T-helper 17 cell (primary cell): ENCODE measurements around the gene CACNA1C. TPM values are rescaled to one million over a fixed set of nuclear protein-coding genes. Genes with fewer than 3 reads are reported as not detected.

Experiments
- ATAC-seq: fragments of 150-1000 bp; cut with Tn5 transposase; 2 replicates; pipeline ENCODE4 v1.10.0; 2021; ENCODE audit warnings: mild to moderate bottlenecking, moderate library complexity
- DNase-seq, 3 donors: peaks; one replicate each; pipeline versions ENCODE4 v3.0.0 to v3.0.0-alpha.2; 2020 to 2021
- H3K9me3 ChIP-seq: one replicate; pipeline ENCODE4 v1.7.0; 2013; ENCODE audit warnings: low read length, mild to moderate bottlenecking; ENCODE audit not compliant: control insufficient read depth, poor library complexity, severe bottlenecking
- H3K27ac Mint-ChIP-seq: one replicate; pipeline ENCODE4 v1.8.0; 2022; ENCODE audit warnings: mild to moderate bottlenecking, moderate library complexity, mixed read lengths
- H3K27me3 Mint-ChIP-seq: one replicate; pipeline ENCODE4 v1.8.0; 2022; ENCODE audit warnings: mixed read lengths
- H3K36me3 Mint-ChIP-seq: one replicate; pipeline ENCODE4 v1.8.0; 2022; ENCODE audit warnings: low read depth, mixed read lengths
- H3K4me1 Mint-ChIP-seq: one replicate; pipeline ENCODE4 v1.8.0; 2022; ENCODE audit warnings: mild to moderate bottlenecking, mixed read lengths
- H3K4me3 Mint-ChIP-seq: one replicate; pipeline ENCODE4 v1.8.0; 2022; ENCODE audit warnings: mild to moderate bottlenecking, moderate library complexity, mixed read lengths
- total RNA-seq, 4 donors: library from RNA in 2 of 4; stranded (reverse) in 2 of 4; gene quantifications; one replicate each; pipeline ENCODE4 v1.2.3 and lab custom pipeline; 2022 to 2026

CACNA1C gene
- total RNA-seq, 2 donors from 2014 or later = 0.02 to 0.18 TPM

DNA sequence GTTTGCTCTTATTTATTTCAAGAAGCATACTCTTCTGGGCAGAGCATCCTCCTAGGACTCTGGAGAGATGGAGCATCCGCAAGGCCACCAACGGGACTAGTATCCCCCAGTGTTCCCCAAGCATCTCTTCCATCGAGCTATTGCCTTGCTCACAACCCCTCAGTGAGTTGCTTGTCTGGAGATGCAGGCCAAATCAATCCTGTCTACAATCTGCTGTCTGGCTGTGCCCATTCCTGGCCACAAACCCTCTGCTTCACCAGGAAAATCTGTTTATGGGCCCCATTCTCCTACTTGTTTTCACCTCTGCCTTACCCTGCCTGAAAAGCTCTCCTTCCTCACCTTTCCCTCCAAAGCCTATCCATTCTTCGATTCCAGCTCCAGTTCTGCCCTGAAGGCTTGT, 219.2 kb downstream of the CACNA1C start:
- DNase-seq = no peak
- Mint-ChIP-seq H3K27ac (no peak overlapping the region), H3K4me3 (no peak overlapping the region), H3K4me1 (no peaks in the 10 kb centered on the region), H3K27me3 (peaks cover 47% of the 10 kb centered on the region), H3K36me3 (no peaks in the 10 kb centered on the region)
- no peaks in the 10 kb centered on the region for H3K9me3 ChIP-seq
- ATAC-seq = no peak

DNA sequence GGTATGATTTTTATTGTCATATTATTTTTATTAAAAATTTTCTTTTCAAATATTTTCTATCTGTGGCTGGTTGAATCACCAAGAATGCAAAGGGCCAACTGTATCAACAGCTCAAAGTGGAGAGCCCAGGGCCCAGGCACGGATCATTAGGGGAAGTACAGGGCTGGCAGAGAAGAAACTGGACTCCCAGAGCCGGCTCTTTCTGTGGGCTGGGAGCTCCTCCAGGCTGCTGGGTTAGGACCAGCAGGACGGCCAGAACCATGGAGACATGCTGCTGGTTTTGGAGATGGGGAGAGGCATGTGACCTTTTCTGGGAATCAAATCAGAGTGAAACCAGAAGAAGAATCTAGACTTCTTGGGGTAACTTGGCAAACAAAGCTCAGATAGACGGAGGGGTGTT, 220.5 kb downstream of the CACNA1C start:
- Mint-ChIP-seq H3K27ac (no peak overlapping the region), H3K36me3 (no peaks in the 10 kb centered on the region), H3K4me1 (peaks cover 2% of the 10 kb centered on the region), H3K4me3 (no peak overlapping the region), H3K27me3 (peaks cover 48% of the 10 kb centered on the region)
- no peak for DNase-seq
- H3K9me3 ChIP-seq = no peaks in the 10 kb centered on the region
- ATAC-seq = no peak

DNA sequence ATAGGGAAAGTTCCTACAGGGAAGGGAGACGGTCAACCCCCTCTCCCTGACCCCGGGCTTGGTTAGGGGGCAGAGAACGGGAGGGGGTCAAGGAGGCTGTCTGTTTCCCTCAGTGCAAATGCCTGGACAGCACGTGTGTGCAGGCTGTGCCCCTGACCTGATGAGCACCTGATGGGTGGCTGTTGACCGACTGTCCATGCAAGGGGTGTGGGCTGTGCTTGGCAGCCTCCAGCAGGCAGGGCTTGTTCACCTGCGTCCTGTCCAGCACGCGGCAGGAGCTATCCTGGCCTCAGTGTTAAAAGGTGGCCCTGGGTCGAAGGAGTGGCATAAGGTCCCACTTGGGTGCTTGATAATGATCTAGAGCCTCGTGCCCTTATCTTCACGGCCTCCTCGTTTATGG, 221.0 kb downstream of the CACNA1C start:
- DNase-seq = no peak
- H3K9me3 ChIP-seq = no peaks in the 10 kb centered on the region
- Mint-ChIP-seq H3K27ac (no peak overlapping the region), H3K36me3 (no peaks in the 10 kb centered on the region), H3K4me1 (peaks cover 2% of the 10 kb centered on the region), H3K27me3 (peaks cover 43% of the 10 kb centered on the region), H3K4me3 (no peak overlapping the region)
- no peak for ATAC-seq

DNA sequence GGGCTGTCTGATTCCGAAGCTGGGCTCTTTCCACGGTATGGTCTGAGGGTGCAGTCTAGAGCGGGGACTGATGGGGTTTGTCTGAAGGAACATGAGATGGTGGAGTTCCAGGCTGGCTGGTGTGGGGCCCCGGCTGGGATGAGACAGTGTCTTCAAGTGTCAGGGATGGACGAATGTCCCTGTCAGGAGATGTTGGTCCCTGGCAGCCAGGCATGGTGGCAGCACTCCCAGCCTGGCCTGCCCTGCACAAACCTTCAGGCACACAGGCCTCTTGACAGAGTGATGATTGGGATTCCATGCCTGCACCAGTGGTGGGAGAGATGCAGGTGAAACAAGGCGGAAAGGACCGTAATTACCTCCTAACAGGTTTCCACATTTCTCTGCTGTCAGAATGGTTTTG, 221.9 kb downstream of the CACNA1C start:
- Mint-ChIP-seq H3K27ac (no peak overlapping the region), H3K36me3 (no peaks in the 10 kb centered on the region), H3K4me3 (no peak overlapping the region), H3K27me3 (peaks cover 33% of the 10 kb centered on the region), H3K4me1 (peaks cover 2% of the 10 kb centered on the region)
- ATAC-seq (no peak), DNase-seq (no peak)
- no peaks in the 10 kb centered on the region for H3K9me3 ChIP-seq

DNA sequence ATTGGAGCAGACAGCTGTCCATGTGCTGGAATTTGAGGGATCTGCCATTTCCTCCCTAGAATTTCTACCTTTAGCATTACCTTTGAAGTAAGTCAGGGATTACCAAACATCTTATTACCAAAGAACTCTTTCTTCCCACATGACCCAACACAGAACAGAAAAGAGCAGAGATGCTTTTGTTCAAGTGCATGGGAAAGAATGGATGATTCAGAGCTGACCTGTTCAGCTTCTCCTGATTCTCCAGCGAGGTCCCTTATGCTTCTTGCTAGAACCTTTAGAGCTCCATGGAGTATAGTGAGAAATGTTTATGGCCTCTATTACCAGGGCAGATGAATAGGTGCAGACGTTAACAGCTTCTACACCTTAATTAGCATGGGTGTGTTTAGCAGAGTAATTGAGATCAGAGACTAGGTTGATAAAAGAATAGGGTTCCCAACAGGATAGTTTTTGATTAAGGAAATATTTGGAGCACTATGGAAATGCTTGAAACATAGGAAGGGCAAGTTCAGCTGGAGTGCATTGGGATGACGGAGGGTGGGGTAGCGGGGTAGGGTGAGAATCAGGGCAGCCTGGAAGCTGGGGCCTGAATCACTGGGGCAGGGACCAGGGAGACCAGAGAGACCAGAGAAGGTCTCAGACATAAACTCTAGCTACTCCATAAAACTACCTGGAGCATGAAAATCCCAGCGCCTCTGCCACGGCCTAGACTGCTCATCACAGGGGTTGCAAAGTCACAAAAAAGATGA, 223.7 kb downstream of the CACNA1C start:
- DNase-seq (no peak), ATAC-seq (no peak)
- no peaks in the 10 kb centered on the region for H3K36me3 Mint-ChIP-seq
- no peaks in the 10 kb centered on the region for H3K9me3 ChIP-seq
- no peak overlapping the region for H3K27ac Mint-ChIP-seq
- H3K4me3 Mint-ChIP-seq = no peak overlapping the region
- peaks cover 2% of the 10 kb centered on the region for H3K4me1 Mint-ChIP-seq
- peaks cover 29% of the 10 kb centered on the region for H3K27me3 Mint-ChIP-seq

DNA sequence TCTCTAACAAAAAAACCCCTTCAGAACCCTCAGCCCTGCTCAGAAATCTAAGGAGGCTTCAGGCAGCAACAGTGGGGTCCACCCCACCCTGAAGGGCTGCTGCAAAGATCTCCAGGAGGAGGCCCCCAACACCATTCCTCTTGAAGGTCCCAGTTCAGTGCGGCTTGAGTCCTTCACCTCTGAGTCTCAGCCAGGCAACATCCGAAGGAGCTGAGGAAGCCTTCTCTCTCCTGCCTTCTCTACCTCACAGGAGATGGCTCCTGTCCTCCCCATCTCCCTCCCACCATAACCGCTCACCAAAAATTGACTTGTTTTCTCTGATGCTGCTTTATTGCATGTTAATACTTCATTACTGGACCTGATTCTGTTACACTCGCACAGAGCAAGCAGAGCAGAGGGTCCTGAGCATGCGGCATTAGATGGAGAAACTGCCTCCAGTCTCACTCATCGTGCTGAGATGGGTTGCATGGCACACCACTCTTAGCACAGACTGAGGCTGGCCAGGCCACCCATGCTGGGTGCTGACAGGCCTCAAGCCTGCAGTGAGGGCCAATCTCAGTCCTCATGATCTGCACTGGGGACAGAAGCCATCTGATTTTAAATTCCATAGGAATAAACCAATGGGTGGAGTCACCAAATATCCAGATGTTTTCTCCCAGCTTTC, 224.8 kb downstream of the CACNA1C start:
- Mint-ChIP-seq H3K4me3 (no peak overlapping the region), H3K27me3 (peaks cover 27% of the 10 kb centered on the region)

DNA sequence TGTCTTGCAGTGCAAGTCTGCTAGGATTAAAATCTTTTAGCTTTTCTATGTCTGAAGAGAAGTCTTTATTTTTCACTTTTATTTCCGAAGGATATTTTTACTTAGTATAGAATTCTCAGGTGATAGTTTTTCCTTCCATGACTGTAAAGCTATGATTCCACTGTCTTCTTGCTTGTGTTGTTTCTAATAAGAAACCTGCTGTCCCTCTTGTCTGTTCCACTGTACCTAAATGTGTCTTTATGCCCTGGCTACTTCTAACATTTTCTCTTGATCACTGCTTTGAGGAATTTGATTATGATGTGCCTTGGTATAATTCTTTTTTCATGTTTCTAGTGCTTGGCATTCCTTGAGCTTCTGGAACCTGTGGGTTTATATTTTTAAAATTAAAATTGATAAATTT, 228.7 kb downstream of the CACNA1C start:
- H3K4me1 Mint-ChIP-seq = peaks cover 2% of the 10 kb centered on the region
- H3K27me3 Mint-ChIP-seq = peaks cover 44% of the 10 kb centered on the region
- no peak overlapping the region for H3K27ac Mint-ChIP-seq
- no peak for DNase-seq
- ATAC-seq = no peak
- H3K4me3 Mint-ChIP-seq = no peak overlapping the region
- H3K9me3 ChIP-seq = no peaks in the 10 kb centered on the region
- H3K36me3 Mint-ChIP-seq = no peaks in the 10 kb centered on the region

More for the DNA sequence above, 224.8 kb downstream of the CACNA1C start:
- no peaks in the 10 kb centered on the region for H3K36me3 Mint-ChIP-seq
- H3K27ac Mint-ChIP-seq = no peak overlapping the region
- no peaks in the 10 kb centered on the region for H3K9me3 ChIP-seq
- peaks cover 2% of the 10 kb centered on the region for H3K4me1 Mint-ChIP-seq
- ATAC-seq = no peak
- no peak for DNase-seq

DNA sequence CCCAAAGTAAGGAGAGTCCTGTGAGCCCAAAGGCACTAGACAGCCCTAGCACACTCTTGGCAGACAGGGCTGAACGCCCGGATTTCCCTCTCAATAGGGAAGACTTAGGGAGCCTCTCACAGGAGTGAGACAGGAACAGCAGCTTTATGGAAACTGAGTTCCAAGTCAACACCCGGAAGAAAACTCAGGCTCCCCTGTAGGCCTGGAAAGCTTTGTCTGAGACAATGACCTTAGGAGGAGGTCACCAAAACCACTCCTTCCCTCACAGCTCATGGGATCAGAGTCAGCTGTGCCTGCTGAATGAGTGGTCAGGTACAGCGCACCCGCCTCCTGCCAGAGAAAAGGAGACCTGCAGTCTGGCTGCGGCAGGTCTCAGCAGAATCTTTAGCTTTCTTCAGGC, 229.5 kb downstream of the CACNA1C start:
- Mint-ChIP-seq H3K27me3 (peaks cover 47% of the 10 kb centered on the region), H3K4me1 (peaks cover 2% of the 10 kb centered on the region), H3K4me3 (no peak overlapping the region), H3K36me3 (no peaks in the 10 kb centered on the region), H3K27ac (no peak overlapping the region)
- no peaks in the 10 kb centered on the region for H3K9me3 ChIP-seq
- ATAC-seq = no peak
- DNase-seq = no peak

DNA sequence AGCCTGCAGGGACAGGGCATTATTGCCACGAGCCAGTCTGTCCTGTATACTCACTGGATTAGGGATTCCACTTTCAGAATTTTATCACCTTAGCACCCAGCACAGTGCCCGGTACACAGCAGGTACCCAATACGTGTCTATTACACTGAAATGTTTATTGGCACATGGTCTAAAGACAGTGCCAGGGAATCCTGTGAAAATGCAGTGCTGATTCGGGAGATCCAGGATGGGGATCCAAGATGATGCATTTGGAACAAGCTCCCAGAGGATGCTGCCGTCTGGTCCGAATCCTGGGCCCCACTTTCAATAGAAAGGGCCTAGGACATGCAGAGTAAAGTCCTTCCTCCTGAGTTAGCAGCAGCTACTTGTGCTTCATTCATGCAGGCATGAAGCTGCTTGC, 230.7 kb downstream of the CACNA1C start:
- H3K27me3 Mint-ChIP-seq = peaks cover 55% of the 10 kb centered on the region
- no peak for DNase-seq
- ATAC-seq = no peak
- H3K9me3 ChIP-seq = no peaks in the 10 kb centered on the region
- H3K4me1 Mint-ChIP-seq = no peaks in the 10 kb centered on the region
- H3K4me3 Mint-ChIP-seq = no peak overlapping the region
- no peak overlapping the region for H3K27ac Mint-ChIP-seq
- no peaks in the 10 kb centered on the region for H3K36me3 Mint-ChIP-seq

DNA sequence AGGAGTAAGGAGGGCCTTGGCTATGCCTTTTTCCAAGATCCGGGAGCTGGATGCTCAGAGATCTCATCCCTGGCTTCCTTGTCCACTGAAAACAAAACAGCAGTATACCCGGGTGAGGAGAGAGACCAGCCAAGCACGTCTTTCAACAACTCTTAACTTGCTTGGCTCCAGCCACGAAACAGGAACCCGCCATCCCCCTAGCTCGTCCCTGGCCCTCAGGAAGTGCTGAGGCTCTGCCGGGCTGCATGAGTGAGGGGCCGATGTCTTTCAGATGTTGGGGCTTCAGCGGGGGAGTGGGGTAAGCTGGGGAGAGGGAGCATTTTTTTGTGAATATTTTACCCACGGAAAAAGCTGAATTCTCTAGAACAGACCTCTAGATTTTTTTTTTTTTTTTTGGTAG, 231.1 kb downstream of the CACNA1C start:
- Mint-ChIP-seq H3K4me3 (no peak overlapping the region), H3K27ac (no peak overlapping the region), H3K36me3 (no peaks in the 10 kb centered on the region), H3K27me3 (peaks cover 59% of the 10 kb centered on the region), H3K4me1 (no peaks in the 10 kb centered on the region)
- DNase-seq (no peak), ATAC-seq (no peak)
- H3K9me3 ChIP-seq = no peaks in the 10 kb centered on the region

DNA sequence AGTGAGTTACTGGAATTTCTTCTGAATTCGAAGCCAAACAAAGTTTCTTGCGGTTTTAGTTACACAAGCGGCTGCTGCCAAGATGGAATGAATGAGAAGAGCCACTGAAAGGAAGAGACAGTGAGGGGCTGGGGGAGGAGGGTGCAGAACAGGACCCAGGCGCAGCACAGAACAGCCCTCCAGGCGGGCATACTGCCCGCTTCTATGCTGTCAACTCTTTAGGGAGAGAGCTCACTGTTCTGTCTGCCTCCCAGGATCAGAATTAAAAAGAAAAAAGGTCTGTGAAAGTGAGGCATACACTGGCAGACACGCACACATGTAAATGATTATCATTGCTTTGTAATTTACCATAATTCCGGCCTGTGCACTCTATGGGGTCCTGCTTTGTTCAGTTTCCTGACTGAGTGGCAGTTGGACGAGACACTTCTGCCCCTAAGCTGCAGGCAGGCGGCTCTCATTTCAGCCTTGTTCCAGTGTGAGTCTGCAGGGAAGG, 231.6 kb downstream of the CACNA1C start:
- Mint-ChIP-seq H3K4me3 (no peak overlapping the region), H3K27me3 (peaks cover 64% of the 10 kb centered on the region), H3K36me3 (no peaks in the 10 kb centered on the region), H3K27ac (no peak overlapping the region), H3K4me1 (no peaks in the 10 kb centered on the region)
- no peaks in the 10 kb centered on the region for H3K9me3 ChIP-seq
- no peak for DNase-seq
- no peak for ATAC-seq

DNA sequence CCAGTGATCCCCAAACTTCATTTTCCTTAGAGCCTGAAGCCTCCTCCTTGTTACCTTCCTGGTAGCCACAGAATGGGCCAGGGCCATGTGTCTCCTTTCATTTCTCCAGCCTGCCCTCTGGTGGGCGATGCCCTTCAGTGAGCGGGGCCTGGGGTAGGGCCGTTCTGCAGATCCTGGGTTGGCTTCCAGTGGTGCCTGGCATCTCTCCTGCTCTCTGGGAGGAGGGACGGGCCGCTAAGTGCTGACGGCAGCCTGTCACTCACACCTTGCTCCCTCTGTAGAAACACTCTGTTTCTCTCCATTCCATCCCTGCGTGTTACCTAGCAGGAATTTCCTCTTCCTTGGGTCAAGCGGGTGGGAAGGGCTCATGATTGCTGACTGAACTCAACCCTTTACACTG, 232.1 kb downstream of the CACNA1C start:
- DNase-seq (no peak), ATAC-seq (no peak)
- Mint-ChIP-seq H3K27me3 (peaks cover 68% of the 10 kb centered on the region), H3K27ac (no peak overlapping the region), H3K4me1 (no peaks in the 10 kb centered on the region), H3K36me3 (no peaks in the 10 kb centered on the region), H3K4me3 (no peak overlapping the region)
- no peaks in the 10 kb centered on the region for H3K9me3 ChIP-seq

DNA sequence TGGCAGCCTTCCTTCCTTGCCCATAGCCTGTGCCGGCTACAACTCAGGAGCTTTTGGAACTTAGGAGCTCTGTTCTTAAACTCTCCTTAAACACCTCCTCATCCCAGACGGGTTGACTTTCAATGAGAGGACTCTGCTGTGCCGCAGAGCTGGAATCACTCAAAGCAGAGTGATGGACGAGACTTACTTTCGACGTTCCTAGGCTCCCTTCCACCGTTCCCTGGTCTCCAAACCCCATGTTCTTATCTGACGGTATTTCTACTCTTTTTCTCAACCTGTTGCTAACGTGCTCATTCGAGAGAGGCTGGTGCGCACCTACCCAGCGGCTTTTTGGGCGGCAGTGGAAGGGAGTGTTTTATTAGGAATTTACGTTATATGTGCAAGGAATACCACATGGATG, 232.7 kb downstream of the CACNA1C start:
- H3K9me3 ChIP-seq = no peaks in the 10 kb centered on the region
- H3K36me3 Mint-ChIP-seq = no peaks in the 10 kb centered on the region
- DNase-seq (no peak), ATAC-seq (no peak)
- no peak overlapping the region for H3K27ac Mint-ChIP-seq
- no peak overlapping the region for H3K4me3 Mint-ChIP-seq
- H3K27me3 Mint-ChIP-seq = peaks cover 74% of the 10 kb centered on the region
- H3K4me1 Mint-ChIP-seq = no peaks in the 10 kb centered on the region

DNA sequence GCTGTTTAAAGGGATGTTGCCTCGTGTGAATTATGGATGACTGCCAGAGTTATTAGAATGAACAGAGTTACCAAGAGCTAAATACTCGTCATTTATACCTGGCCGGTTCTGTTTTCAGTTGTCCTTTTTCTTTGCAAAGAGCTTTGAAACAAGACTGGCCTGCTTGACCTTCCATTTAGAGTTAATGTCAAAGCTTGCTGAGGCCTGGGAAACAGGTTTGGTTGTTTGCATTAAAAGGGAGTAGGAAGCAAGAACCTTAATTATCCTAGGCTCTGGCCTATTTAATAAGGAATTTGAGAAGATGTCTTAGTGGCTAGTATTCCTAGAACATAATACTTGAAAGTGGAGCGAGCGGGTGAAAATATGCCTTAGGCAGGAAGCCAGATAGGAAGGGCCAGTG, 233.3 kb downstream of the CACNA1C start:
- ATAC-seq = no peak
- Mint-ChIP-seq H3K4me1 (no peaks in the 10 kb centered on the region), H3K27ac (no peak overlapping the region), H3K36me3 (no peaks in the 10 kb centered on the region), H3K27me3 (peaks cover 80% of the 10 kb centered on the region), H3K4me3 (no peak overlapping the region)
- no peak for DNase-seq
- H3K9me3 ChIP-seq = no peaks in the 10 kb centered on the region
